Inflammatory macrophage treated with lipopolysaccharide for 1 hour (primary cell): ENCODE results near the gene FOXL1.
A peak's percentile ranks its signal among the peaks of the same experiment; 100 is the strongest.
"Not testable (repeated sequence)": the region's sequence is repeated elsewhere in the genome, so short reads cannot be mapped to it uniquely, and the experiment has no call there.

Experiments
- DNase-seq, 2 donors: peaks; one replicate each; pipeline ENCODE4 v3.0.0-alpha.2; 2020 to 2022

The FOXL1 gene

DNA sequence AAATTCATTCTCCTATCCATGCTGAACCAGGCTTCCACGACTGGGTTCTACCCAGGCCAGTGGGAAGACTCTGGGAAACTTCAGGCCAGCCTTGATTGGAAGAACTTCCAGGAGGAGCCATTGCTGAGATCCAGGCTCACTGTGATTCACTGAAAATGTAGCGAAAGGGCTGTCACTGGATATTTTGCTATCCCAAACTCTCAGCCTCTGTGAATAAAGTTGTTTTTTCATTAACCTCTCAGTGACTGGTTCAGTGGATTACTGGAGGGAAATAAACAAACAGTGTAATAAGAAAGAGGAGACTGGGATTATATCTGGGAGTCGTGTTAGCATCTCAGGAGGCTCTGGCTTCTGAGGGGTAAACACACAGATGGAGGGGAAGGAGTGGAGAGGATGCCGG, 3.1 kb downstream of the FOXL1 start:
- no peak for DNase-seq

- DNase-seq: no peak
Measured at GRCh38 chr16:86584071-86584685, 5.8 kb downstream of the FOXL1 start.

GRCh38 chr16:86584726-86585721, 6.7 kb downstream of the FOXL1 start:
- DNase-seq: no peak

DNA sequence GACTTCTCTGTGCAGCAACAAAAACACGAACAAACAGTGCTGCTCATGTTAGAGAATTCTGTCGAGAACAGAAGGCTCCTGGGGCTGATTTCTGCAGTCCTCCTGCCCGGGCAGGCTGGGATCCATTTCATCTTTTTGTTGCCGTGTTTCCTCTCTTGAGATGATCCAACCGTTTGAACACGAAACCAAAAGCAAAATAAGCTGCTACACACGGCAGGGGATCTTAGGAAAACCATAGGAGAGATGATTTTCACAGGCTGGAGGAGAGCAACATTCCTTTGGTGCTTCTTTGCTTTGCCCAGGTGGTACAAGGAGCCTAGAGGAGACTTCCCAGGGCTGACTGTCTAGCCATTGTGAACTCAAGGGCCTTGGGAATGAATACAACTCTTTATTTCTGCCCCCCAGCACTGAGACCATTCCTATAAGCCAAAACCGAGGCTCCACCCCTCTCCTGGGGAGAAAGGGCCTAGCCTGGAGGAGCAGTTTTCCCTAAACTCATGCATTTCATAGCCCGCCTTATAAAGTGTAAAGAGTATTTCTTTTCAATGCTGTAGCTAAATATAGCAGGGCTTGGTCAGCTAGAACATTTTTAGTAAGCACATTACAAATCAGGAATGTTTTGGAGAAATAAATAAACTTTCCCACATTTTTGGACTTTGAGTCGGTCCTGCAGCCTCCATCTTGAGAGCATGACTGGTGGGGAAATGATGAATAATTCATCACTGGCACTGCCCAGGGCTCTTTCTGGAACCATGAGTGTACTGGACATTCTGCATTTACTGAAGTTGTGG, 7.7 kb downstream of the FOXL1 start:
- DNase-seq: no peak

GRCh38 chr16:86587487-86587886, 9.1 kb downstream of the FOXL1 start:
- DNase-seq: no peak

- not testable (repeated sequence) for DNase-seq
Measured at GRCh38 chr16:86587955-86588354, 9.6 kb downstream of the FOXL1 start.

- no peak for DNase-seq
Measured at GRCh38 chr16:86590501-86591144, 12.3 kb downstream of the FOXL1 start.

- DNase-seq: no peak
Measured at GRCh38 chr16:86591270-86591669, 12.9 kb downstream of the FOXL1 start.

DNA sequence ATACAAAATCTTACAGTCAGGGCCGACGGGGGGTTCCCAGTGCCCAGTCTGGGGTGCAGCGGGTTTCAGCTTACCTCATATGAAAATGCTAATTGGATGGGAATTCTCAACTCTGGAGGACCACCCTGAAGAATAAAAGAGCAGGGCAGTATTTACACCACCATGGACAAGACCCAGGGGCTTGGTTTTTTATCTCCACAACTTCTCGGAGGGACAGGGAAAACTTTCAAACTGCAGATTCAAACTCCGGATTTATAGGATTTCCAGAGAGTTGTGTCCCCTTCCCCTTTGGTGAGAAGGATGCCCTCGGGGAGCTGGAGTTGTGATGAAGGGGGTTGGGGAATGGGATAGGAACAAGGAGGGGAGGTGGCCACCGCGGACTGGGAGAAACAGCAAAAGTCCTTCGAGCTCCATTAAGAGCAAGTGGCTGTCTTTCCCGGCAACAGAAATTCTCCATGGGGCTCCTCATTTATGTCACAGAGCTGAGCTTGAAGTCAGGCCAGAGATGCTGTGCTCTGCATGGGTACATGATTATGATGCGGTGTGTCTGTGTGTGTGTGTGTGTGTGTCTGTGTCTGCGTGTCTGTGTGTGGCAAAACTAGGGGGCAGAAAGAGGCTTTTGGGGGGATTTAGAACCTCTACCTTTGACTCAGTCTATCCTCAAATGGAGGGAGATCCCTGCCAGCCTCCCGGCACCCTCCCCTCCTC, 15.7 kb downstream of the FOXL1 start:
- DNase-seq: no peak

GRCh38 chr16:86594721-86595120, 16.4 kb downstream of the FOXL1 start:
- no peak for DNase-seq

GRCh38 chr16:86595983-86596605, 17.7 kb downstream of the FOXL1 start:
- DNase-seq: no peak

DNA sequence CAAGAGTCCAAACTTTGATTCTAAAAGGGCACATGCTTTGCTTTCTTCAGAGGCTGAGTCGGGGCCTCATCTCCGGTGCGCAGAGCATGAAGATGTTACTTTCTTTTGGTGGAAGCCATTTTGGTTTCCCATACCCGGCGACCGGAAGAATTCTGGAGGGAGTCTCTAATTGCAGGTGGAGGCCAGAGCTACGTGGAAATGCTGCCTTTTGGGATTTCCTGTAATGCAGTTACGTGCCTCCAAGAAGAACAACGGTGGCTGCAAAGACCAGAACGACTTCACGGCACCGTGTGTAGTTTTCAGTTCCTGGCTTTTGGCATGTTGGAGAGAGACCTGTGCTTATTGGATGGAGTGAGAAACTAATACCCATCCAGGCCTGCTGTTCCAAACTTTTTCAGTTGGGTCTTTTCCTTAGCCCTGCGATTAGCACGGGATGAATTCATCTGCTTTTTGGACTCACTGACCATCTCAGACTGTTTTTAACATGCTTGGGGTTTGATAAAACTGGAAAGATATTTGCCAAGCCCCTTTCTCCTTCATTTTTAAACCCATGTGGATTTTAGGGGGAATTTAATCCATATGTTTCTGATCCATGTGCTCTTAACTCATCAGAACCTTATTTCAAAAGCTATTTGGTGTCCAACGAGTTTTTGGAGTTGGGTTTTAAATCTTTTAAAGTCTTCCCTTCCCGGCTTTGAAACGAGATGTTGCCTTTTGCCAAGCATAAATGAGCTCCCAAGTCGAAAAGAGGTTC, 19.0 kb downstream of the FOXL1 start:
- no peak for DNase-seq

- no peak for DNase-seq
Measured at GRCh38 chr16:86597880-86598606, 19.7 kb downstream of the FOXL1 start.

GRCh38 chr16:86598607-86599565, 20.5 kb downstream of the FOXL1 start:
- peak; percentile 1 to 18 for DNase-seq

GRCh38 chr16:86601356-86601755, 23.0 kb downstream of the FOXL1 start:
- no peak for DNase-seq

DNA sequence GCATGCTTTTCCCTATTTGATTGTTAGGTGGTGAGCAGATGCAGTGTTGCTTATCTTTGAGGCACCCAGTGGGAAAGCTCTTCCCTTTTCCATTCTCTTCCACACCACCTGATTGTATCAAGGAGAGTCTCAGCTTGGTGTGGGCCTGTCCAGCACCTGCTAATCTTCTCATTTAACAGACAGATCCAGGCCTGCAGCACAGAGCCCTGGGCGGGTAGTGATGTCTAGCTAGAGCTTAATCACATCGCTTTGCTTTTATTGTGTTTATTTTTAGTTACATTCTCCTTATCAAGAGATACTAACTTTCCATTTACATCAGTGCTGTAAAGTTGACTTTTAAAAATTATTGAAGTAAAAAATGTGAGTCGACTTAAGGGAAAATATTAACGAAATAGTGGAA, 24.2 kb downstream of the FOXL1 start:
- no peak for DNase-seq

GRCh38 chr16:86604436-86605193, 26.3 kb downstream of the FOXL1 start:
- peak in 1 of 2 donors; percentile 2 for DNase-seq

- no peak for DNase-seq
Measured at GRCh38 chr16:86605950-86606349, 27.6 kb downstream of the FOXL1 start.
